Measurements from ENCODE around the gene HOXC5.

The HOXC5 gene

DNA sequence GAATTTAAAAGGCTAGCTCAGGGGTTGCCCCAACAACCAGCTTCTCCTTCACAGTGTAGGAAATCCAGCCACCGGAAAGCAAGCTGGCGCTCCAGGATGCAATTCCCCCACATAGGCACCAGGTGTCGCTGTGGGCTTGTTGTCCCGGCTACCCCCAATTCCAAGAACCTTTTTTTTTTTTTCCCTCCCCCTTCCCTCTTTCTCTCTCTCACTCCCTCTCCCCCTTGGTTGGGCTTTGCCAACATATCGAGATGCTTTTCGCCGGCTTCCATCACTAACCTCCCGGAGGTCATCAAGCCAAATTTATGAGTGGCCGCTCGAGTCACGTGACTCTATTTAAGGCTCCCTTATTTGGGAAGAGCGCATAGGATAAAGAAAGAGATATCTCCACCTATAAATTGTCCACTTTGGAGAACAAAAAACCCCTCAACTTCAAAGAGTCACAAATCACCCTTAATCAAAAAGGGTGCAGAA, at the start of gene HOXC5:
Gene HOXC5 (plus strand): TSS at position 424 of the 474 bp plus-strand sequence. CDS start 73 bp downstream, outside the sequence.
- peak; percentile 95 for DNase-seq

DNA sequence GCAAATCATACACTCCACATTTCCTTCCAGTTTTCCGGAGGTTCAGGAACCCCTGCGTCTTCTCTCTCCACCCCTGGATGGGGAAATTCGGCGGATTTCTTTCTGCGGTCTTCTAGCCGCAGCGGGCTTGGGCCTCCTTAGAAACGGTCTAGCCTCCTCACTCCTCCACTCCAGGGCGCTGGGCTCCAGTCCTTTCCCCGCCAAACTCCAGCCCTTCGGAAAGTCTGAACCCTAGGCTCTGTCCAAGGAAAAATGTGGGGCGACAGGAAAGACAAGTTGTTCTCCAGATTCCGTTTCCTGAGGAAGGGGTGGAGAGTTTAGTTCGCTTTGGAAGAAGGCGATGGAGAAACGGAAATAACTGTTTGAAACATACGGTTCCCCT, 49.3 kb upstream of the HOXC5 start:
- no peak for DNase-seq

DNA sequence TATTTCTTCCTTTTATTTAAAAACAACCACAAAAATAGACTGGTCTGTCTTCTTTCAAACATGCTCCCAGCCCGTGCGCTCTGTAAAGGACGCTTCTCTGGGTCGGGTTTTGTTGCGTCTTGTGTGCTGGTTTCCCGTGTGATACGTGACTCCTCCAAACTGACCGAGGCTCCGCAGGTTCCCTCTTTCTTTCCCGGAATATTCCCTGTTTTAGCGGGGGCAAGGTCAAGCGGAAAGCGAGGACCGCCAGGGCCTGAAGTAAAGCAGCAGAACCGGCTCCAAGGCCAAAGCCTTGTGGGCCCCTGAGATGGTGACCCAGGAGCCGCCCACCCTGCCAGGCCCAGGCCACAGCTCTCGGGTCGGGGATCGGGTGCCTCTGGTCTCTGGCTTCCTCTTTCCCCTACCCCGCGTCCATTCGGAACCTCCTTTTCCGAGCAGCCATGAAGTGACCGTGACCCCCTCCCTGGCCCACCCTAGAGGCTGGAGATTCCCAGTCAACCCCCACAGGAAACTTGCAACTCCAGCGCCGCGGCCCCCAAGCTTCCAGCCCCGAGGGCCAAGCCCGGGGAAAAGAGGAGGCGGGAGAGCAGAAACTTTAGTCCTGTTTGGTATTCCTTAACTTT, 48.8 kb upstream of the HOXC5 start:
- no peak for DNase-seq

DNA sequence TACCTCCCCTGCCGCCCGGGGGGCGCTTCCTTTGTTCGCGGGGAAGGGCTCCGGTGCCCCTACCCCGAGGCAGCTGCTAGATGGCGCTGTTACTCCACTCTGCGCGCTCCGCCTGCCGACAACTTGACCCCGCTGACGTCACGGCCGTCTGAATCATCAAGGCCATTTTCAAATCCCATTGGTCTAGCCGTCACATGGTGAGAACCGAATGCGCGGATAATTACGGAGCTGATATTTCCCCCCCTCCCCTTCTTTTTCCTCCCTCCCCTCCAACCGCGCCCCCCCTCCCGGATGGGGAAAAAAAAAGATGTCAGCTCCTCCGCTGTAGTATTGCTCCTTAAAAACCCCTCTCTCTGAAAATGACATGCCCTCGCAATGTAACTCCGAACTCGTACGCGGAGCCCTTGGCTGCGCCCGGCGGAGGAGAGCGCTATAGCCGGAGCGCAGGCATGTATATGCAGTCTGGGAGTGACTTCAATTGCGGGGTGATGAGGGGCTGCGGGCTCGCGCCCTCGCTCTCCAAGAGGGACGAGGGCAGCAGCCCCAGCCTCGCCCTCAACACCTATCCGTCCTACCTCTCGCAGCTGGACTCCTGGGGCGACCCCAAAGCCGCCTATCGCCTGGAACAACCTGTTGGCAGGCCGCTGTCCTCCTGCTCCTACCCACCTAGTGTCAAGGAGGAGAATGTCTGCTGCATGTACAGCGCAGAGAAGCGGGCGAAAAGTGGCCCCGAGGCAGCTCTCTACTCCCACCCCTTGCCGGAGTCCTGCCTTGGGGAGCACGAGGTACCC, 47.8 kb upstream of the HOXC5 start, which contains the start of gene HOXC10:
Gene HOXC10 (plus strand): TSS at position 246 of the 791 bp plus-strand sequence. CDS start 114 bp downstream, at position 360.
- DNase-seq: peak; percentile 96

DNA sequence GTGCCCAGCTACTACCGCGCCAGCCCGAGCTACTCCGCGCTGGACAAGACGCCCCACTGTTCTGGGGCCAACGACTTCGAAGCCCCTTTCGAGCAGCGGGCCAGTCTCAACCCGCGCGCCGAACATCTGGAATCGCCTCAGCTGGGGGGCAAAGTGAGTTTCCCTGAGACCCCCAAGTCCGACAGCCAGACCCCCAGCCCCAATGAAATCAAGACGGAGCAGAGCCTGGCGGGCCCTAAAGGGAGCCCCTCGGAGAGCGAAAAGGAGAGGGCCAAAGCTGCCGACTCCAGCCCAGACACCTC, 47.2 kb upstream of the HOXC5 start:
- DNase-seq: no peak

DNA sequence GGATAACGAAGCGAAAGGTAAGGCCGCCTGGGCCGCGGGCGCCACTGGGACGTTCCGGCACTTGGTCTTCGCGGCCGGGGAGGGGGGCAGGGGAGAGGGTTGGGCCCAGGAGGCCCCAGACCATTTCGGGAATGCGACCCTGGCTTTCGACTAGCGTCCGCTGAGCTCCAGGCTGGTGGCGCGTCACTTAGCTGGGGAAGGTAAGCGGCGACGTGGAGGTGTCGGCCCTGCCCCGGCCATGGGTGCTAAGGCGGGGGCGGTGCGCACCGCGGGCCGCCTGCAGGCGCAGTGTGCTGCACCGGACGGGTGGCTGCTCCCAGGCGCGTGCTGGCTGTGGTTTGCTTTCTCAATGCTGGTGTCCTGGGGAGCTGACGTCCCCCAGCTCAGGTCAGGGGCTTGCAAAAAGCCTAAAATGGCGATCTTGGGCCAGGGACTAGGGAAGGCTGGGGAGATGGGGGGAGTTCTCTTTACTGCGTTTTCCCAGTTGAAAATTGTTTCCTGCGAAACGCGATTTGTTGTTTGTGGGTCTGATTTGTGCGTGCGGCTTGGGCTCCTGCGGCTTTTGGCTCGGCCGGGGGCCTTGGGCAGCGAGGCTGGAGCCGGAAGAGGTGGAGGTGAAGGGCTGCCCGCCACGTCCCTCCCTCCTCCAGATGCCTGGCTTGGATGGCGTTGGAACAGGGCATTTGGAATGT, 46.7 kb upstream of the HOXC5 start:
- DNase-seq: no peak

DNA sequence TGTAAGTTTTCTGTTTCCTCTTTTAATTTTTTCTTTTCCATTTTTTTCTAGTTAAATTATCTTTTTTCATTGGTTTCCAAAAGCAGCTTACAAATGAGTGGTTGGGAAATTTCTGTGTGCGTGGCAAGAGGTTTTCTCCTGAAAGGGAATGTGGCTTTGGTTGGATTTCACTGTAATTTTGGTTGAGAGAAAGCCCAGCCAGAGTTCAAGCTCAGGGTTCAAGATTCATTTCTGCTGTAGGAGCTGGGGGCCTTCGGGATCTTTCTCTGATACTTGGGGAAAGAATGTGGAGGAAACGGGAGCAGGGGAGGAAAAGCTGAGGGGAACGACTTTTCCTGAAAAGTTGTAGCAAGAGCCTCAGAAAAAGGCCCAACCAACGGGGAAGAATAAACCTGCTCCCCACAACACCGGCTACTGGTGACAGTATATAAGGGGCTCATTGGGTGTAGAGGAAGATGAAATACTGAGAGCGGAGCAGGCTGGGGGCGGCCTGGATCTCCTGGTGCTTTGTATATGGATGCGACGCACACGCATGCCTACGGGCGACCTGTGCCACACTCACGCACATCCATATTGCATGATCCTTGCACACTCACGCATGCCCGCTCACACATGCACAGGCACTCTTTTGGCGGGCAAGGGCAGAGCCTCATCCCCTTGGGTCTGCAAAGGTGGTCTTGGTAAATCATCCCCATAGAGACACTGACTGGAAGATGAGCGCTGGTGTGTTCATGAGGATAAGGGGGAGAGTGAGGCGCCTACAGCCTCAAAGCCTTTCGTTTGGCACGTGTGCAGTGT, 46.0 kb upstream of the HOXC5 start:
- no peak for DNase-seq

DNA sequence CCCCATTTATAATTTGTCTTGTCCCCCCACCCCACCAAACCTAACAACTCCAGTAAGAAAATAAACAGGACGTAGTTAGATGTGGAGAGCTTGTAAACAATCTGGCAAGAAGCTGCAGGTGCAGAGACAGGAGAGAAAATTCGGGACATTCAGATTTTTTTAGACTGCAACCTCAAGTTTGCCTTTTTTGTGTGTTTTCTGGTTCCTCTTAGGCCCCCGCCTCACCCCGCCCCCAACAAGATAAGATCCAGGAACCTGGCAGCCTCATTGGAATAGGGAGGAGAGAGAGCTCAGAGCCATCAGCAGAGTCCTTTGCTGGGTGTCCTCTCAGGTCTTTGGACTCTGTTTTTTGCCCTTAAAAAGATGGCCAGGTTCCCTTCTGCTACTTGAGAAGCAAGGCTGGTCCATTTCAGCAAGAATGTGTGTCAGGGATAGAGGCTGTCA, 45.0 kb upstream of the HOXC5 start:
- no peak for DNase-seq

DNA sequence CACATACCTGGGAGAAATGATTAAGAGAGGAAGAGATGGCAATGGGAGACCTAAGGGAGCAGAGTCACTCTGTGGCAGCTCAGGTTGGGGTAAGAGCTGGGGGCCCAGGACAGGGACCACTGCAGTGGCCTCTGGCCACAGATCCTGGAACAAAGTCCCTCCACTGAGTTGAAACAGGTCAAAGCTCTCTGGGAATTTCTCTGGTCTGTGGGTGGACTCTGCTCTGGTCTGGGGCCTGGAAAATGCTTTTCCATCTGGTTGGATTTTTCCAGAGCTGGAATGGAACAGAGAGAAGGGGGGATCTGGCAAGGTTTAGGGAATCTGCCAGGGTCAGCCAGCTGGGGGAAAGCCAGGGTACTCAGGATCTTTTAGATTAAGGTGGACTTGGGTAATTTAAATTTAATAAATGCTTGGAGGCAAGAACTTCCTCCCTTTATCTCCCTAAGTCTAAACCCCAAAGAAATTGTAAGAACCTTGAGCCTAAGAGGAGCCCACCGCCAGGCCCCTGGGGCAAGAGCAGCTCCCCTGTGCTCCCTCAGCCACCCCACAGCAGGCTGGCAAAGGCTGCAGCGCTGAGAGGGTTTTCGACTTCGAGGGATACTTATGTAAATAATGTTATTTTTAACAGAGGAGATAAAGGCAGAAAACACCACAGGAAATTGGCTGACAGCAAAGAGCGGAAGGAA, 44.2 kb upstream of the HOXC5 start:
- no peak for DNase-seq

DNA sequence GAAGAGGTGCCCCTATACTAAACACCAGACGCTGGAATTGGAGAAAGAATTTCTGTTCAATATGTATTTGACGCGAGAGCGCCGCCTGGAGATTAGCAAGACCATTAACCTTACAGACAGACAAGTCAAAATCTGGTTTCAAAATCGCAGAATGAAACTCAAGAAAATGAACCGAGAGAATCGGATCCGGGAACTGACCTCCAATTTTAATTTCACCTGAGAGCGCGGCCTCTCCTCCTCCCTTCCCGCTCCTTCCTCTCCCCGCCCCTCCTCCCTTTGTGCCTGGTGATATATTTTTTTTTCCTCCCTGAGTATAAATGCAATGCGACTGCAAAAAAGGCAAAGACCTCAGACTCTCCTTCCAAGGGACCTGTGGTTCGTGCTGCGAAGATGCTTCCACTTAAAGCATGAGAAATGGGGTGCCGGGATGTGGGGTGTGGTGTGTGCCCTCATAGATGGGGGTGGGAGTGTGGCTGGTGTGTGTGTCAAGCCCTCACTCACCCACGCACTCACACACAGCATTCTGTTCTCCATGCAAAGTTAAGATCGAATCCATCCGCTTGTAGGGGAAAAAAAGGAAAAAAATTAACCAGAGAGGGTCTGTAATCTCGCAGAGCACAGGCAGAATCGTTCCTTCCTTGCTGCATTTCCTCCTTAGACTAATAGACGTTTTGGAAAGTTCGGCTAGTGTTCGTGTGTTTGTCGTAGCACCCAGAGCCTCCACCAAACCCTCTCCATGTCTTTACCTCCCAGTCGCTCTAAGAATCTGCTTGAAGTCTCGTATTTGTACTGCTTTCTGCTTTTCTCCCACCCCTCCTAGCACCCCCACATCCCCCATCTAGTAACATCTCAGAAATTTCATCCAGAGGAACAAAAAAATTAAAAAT, 43.4 kb upstream of the HOXC5 start:
- DNase-seq: peak; percentile 48

DNA sequence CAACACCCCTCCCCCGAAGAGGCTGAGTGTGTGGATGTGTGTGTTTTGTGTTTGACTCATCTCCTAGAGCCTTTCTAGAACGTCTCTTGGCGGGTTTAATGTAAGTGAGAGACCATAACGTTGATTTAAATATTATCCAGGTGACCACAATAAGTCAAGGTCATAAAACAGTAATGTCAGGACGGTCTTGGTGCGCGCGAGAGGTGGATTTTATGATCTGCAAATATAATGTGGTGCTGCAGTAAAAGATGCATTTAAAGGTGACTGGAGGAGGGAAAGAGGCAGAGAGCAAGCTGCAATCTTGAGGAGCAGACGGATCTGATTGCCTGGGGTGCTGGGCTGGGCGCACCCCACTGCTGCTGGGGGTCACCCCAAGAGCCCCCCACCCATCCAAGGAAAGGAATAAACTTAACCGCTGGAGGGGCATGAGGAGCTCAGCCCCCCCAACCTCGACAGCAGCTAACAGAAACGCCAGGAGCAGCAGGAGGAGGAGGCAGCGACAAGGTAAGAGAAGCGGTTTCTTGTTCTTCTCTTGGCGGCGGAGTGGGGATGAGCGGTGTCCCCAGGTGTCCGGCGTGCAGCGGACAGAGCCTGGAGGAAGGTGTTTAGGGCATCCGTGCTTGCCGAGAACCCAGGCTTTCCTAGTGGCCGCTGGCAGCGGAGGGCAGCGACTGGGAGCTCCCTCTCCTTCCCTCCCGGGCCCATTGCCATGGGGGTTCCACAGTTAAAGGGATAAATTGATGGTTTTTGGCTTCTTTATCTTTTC, 42.4 kb upstream of the HOXC5 start:
- no peak for DNase-seq

DNA sequence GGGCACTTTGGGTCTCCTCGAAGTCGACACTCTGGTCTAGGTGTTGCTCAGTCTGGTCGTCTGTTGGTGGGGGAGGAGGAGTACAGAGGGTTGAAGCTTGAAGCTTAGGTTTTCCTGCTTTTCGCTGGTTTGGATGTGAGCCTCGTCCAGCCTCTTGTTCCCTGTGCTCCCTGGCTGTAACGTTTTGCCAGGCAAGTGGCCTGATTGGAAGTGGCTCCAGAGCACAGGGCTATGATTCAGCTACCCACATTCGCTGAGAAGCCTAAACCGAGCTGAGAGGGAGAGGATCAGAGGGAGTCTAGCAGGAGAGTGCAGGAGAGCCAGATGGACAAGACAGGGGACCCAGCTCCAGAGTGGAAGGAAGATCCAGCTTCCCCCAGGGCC, 41.8 kb upstream of the HOXC5 start:
- DNase-seq: no peak

DNA sequence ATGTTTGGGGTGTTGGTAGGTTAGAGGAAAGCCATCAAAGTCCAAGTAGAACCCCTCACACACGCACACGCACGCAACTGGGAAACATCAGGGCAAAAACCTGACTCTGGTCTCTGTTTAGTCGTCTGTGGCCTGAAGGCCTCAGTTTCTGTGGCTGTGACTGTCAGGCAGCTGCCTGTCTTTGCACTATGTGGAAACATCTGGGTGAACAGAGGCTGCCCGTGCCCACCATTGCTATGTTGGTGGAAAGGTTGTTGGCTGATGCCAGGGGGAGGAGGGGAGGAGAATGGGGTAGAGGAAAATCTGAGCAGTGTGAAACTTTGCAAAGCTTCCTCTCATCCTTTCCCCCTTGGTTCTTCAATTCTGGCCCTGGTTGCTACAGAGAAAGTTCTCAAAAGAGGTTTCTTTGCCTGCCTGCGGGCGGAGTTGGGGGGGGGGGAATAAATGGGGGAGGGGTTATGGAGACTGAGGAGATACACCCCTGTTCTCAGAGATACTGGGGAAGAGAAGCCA, 40.4 kb upstream of the HOXC5 start:
- DNase-seq: no peak

DNA sequence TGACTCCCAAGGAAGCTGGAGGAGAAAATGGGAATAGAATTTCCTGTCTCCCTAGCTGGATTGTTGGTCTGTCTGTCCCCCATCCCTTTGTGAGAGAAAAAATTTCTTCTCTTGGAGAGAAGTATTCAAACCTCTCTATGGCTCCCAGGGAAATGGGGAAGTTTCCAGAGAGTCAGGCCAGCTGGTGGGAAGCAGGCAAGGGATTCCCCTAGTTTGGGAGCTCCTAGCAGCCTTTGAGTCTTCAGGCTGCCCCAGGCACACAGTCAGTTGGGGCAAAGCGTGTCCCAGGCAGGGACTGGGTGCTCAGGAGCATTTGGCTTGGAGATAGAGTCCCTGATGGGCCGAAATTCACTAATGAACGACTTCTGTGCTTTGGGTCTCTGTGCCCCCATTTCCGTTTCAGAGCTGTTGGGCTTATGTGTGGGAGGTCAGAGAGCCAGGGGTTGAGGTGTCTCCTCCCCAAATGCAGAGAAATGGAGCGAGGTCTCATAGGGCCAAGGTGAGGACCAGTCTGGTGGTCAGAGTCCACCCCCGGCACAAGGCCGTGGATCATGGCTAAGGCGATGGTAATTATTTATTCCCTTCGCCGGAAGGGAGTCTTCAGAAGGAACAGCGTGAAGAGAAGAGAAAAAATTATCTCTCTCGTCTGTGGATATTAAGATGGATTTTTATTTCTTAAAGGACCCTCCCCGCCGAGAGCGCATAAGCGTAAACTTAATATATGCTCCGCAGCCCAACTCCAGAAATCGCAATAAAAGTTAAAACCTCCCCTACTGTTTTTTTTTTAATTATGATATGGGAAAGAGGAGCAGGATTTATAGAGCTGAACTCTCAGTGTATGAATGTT, 39.5 kb upstream of the HOXC5 start:
- DNase-seq: no peak

DNA sequence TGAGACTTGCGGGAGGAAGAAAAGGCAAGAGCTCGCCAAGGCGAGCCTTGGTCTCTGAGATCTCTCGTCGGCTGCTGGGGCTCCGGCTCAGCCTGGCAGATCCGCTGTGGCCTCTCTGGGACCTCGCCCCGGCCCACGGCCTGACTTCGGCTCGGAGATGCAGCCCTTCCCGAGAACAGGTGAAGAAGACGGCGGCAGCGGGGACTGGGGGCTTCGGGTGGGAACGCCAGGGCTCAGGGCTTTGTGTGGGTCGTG, 38.9 kb upstream of the HOXC5 start:
- no peak for DNase-seq

DNA sequence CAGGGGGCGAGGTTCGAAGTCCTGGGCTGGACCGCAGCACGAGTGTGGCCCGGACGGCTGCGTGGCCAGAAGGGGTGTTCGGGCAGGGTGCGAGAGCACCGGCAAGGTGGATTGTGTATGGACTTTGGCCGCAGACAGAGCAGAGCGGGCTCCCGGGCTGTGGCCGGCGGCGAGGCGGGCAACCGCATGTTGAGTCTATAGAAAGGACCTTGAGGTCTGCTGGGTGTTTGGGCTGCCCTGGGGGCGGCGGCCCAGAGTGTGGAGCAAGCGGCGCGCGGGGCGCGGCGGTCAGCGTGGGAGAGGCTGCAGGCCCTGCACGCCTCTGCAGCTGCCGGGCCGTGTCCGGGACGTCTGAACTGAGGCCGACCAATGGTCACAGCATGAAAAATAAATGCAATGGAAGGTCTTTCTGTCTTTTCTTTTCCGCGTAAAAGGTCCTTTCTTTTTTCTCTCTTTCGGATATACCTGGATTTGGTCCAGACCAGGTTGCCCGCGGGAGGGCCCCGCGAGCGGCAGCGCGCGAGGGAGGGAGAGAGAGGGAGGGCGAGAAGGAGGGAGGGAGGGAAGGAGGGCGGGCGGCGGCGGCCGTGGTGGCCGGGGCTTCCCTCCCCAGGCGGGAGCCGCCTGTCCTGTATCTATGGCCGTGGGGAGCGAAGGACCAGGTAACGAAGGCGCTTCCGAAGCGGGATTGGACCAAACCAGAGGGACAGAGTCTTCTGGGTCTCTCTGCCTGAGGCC, 38.4 kb upstream of the HOXC5 start:
- no peak for DNase-seq

DNA sequence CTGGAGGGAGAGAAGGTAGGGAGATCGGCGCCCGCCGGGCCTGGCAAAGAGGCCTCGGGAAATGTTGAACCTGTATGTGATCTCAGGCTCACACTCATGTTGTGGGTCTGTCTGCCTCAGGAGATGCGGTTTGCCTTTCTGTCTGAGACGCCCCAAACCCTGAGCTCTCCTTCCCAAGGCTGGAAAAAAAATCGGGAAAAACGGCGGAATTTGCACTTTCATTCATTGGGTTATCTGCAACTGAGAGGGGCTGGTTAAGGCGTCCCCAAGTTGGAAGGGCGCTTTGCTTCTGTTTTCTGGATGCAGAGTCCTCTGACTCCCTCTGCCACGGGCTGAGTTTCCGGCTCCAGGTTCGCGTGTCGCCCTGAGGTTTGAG, 37.9 kb upstream of the HOXC5 start:
- DNase-seq: no peak

DNA sequence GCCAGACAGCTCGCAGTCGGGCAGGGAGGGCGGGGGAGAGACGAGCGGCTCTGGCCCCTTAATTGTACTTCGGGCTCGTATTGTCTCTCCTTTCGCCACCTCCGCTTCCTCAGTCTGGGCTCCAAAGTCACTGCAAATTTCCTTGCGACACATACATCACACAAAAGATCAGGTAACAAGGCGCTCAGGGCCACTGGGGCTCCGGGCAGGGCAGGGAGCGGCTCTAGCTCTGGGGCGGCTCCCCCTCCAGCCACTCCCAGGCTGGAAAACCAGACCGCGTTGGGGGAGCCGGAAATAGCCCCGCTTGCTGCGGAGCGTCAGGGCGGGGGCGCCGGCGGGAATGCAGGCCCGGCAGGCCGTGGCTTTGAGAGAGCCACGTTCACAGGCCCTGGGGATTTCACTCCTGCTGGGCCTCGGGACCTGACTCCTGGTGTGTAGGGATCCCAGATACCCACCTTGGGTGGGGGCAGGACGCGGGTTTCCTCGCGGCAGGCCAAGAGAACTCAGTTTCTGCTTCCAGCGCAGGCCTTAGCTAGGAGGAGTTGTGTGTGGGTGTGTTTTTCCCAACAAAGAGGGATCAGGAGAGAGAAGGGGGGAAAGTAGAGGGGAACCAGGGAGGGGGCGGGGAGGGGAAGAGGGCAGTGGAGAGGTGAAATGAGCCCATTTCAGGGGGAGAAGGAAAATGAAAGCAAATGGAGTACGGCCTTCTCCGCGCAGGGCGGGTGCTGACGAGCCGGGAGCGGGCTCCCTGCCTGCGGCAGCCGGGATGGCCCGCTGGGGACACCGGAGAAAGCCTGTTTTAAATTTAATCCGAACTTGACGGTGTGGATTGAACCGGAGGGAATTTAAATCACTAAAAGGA, 37.2 kb upstream of the HOXC5 start:
- no peak for DNase-seq

All from NCI-H1694 (cell line).